Osteoblast (primary cell): Measurements from ENCODE around the gene HES2. TPM values are rescaled to one million over a fixed set of nuclear protein-coding genes. Genes with fewer than 3 reads are reported as not detected.
A peak's percentile ranks its signal among the peaks of the same experiment; 100 is the strongest.
"Not testable (repeated sequence)": the region's sequence is repeated elsewhere in the genome, so short reads cannot be mapped to it uniquely, and the experiment has no call there.

Experiments used
- DNase-seq: peaks from one replicate; pipeline ENCODE4 v3.0.0; 2011; ENCODE audit warnings: low spot score, mixed read lengths; ENCODE audit not compliant: insufficient read length; ENCODE audit errors: missing footprints
- H2AFZ ChIP-seq: 2 replicates; pipeline ENCODE4 v1.6.0; 2011; ENCODE audit warnings: mild to moderate bottlenecking, low read length
- H3K27ac ChIP-seq: 2 replicates; pipeline ENCODE4 v1.5.1; 2011; ENCODE audit warnings: mild to moderate bottlenecking, low read depth, low read length, moderate library complexity
- H3K27me3 ChIP-seq: 2 replicates; pipeline ENCODE4 v1.6.0; 2012; ENCODE audit warnings: mild to moderate bottlenecking, control low read depth, inconsistent platforms, low read length, moderate library complexity; ENCODE audit not compliant: insufficient read depth
- H3K36me3 ChIP-seq: 2 replicates; pipeline ENCODE4 v1.5.1; 2011; ENCODE audit warnings: mild to moderate bottlenecking, low read length, control low read depth, moderate library complexity; ENCODE audit not compliant: insufficient read depth
- H3K4me1 ChIP-seq: 2 replicates; pipeline ENCODE4 v1.5.1; 2011; ENCODE audit warnings: mild to moderate bottlenecking, low read length, control low read depth, moderate library complexity; ENCODE audit not compliant: insufficient read depth
- H3K4me2 ChIP-seq: 2 replicates; pipeline ENCODE4 v1.6.0; 2011; ENCODE audit warnings: mild to moderate bottlenecking, low read length; ENCODE audit not compliant: insufficient read depth
- H3K4me3 ChIP-seq: fragments of 200-600 bp; sonication (generic); 3 replicates; pipeline ENCODE4 v1.5.1; 2012; ENCODE audit warnings: mild to moderate bottlenecking, low read length, inconsistent platforms; ENCODE audit not compliant: insufficient read depth
- H3K79me2 ChIP-seq: 2 replicates; pipeline ENCODE4 v1.6.0; 2012; ENCODE audit warnings: mild to moderate bottlenecking, low read length, control low read depth, inconsistent platforms; ENCODE audit not compliant: insufficient read depth
- H3K9me3 ChIP-seq: 2 replicates; pipeline ENCODE4 v1.5.1; 2011; ENCODE audit warnings: low read depth, low read length, control low read depth
- H4K20me1 ChIP-seq: 2 replicates; pipeline ENCODE4 v1.6.0; 2012; ENCODE audit warnings: mild to moderate bottlenecking, low read length, control low read depth; ENCODE audit not compliant: insufficient read depth
- CTCF ChIP-seq: IDR thresholded peaks from 2 replicates; pipeline ENCODE4 v1.5.1; 2011; ENCODE audit warnings: mild to moderate bottlenecking, low read depth, low read length, moderate library complexity; ENCODE audit errors: extremely low read depth
- total RNA-seq: library from RNA; depleted of rRNA; stranded (reverse); fragments of >200 nt; gene quantifications from 2 replicates; pipeline ENCODE4 v1.2.3, GENCODE V29; 2012

HES2 gene
- total RNA-seq, 1 donor: not detected

DNA sequence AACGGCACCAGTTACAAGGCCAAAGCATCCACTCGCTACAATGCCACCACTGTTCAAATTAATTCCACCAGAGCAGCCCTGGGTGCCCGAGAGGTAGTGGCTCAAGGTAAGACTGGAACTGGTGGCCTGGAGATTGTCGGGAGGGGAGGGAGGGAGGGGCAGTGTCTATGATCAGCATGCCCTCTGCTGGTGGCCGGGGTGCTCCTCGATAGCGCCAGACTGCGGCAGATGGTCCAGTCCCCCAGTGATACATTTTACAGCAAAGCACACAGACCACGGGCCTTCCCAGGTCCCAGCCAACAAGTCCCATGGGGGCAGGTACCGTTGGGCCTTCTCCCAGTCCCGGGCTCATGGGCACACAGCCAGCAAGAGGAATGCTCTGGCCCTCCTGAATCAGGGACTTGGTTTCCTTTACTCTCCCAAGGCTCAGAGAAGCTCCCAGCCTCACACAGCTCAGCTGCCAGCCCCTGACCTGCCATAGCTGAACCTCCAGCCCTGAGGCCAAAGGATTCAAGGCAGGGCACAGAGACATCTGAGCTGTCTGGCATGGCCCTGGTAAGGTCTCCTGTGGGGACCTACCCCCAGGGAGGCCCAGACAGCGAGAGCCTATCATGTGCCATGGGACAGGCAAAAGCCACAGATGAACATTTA is 41.5 kb downstream of the HES2 start:
- Histone ChIP-seq H4K20me1 (peaks cover 7% of the 10 kb centered on the region), H3K79me2 (peaks cover 51% of the 10 kb centered on the region), H3K4me1 (no peaks in the 10 kb centered on the region), H3K27me3 (no peaks in the 10 kb centered on the region), H3K4me2 (no peak overlapping the region), H2AFZ (no peak overlapping the region), H3K9me3 (no peaks in the 10 kb centered on the region), H3K4me3 (no peak overlapping the region), H3K36me3 (no peaks in the 10 kb centered on the region), H3K27ac (no peak overlapping the region)
- peak; percentile 45 for DNase-seq
- no peak for TF ChIP-seq CTCF

GRCh38 chr1:6373961-6374720 is 45.6 kb downstream of the HES2 start:
- H3K4me3 ChIP-seq: no peak overlapping the region
- H3K27ac ChIP-seq: no peak overlapping the region
- H3K36me3 ChIP-seq: no peaks in the 10 kb centered on the region
- no peaks in the 10 kb centered on the region for H3K9me3 ChIP-seq
- no peak overlapping the region for H3K4me2 ChIP-seq
- no peaks in the 10 kb centered on the region for H3K4me1 ChIP-seq
- peaks cover 37% of the 10 kb centered on the region for H3K79me2 ChIP-seq
- no peaks in the 10 kb centered on the region for H3K27me3 ChIP-seq
- peak; percentile 51 for DNase-seq
- no peak overlapping the region for H2AFZ ChIP-seq
- TF ChIP-seq CTCF: no peak
- peaks cover 7% of the 10 kb centered on the region for H4K20me1 ChIP-seq

DNA sequence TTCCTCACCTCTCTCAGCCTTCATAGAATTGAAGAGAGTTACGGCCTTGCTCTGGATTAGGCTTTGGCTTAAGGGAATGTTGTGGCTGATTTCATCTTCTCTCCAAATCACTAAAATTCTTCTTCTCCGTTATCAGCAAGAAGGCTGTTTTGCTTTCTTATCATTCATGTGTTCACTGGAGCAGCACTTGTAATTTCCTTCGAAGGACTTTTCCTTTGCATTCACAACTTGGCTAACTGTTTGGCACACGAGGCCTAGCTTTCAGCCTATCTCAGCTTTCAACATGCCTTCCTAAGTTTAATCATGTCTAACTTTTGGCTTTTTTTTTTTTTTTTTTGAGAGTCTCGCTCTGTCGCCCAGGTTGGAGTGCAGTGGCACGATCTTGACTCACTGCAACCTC is 47.5 kb downstream of the HES2 start:
- DNase-seq, H2AFZ ChIP-seq, H3K4me1 ChIP-seq, H3K4me3 ChIP-seq, H3K36me3 ChIP-seq, H3K9me3 ChIP-seq, H3K4me2 ChIP-seq, H3K27ac ChIP-seq, H4K20me1 ChIP-seq, H3K27me3 ChIP-seq: not testable (repeated sequence)
- peaks cover 27% of the 10 kb centered on the region for H3K79me2 ChIP-seq

GRCh38 chr1:6370006-6370405 is 49.7 kb downstream of the HES2 start:
- Histone ChIP-seq H3K27me3 (no peaks in the 10 kb centered on the region), H3K27ac (no peak overlapping the region), H4K20me1 (peaks cover 7% of the 10 kb centered on the region), H2AFZ (no peak overlapping the region), H3K4me3 (no peak overlapping the region), H3K9me3 (no peaks in the 10 kb centered on the region), H3K4me2 (no peak overlapping the region), H3K79me2 (peaks cover 22% of the 10 kb centered on the region), H3K4me1 (no peaks in the 10 kb centered on the region), H3K36me3 (no peaks in the 10 kb centered on the region)
- TF ChIP-seq CTCF: no peak
- no peak for DNase-seq
